ENCODE data around the gene ZFC3H1.
"Not testable (repeated sequence)": the region's sequence is repeated elsewhere in the genome, so short reads cannot be mapped to it uniquely, and the experiment has no call there.

GRCh38 chr12:71687172-71687571 is 23.5 kb upstream of the ZFC3H1 start:
- TF ChIP-seq, protein P1, sequence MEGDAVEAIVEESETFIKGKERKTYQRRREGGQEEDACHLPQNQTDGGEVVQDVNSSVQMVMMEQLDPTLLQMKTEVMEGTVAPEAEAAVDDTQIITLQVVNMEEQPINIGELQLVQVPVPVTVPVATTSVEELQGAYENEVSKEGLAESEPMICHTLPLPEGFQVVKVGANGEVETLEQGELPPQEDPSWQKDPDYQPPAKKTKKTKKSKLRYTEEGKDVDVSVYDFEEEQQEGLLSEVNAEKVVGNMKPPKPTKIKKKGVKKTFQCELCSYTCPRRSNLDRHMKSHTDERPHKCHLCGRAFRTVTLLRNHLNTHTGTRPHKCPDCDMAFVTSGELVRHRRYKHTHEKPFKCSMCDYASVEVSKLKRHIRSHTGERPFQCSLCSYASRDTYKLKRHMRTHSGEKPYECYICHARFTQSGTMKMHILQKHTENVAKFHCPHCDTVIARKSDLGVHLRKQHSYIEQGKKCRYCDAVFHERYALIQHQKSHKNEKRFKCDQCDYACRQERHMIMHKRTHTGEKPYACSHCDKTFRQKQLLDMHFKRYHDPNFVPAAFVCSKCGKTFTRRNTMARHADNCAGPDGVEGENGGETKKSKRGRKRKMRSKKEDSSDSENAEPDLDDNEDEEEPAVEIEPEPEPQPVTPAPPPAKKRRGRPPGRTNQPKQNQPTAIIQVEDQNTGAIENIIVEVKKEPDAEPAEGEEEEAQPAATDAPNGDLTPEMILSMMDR (conservative IDR thresholded peaks at IDR 0.05 in 1 of 2, IDR thresholded peaks at IDR 0.05 in 1 of 2; ENCODE audit: extremely low read depth in 1 of 2, insufficient read depth in 1 of 2, low read depth in 1 of 2, low read length in 2 of 2): not testable (repeated sequence)
- not testable (repeated sequence) for TF ChIP-seq EZH2 (IDR thresholded peaks at IDR 0.05; ENCODE audit: borderline replicate concordance, low read length)

Measured in mammary epithelial cell (primary cell).